Stimulated activated CD4-positive, alpha-beta T cell treated with anti-CD3 and anti-CD28 coated beads, Interleukin-12 subunit alpha, Interleukin-12 subunit beta, amount 100 ng/mL, for 4 hours (primary cell): Measurements from ENCODE around the gene SHANK1.

Experiments
- DNase-seq: peaks from one replicate; pipeline ENCODE4 v3.0.0-alpha.2; 2020

The SHANK1 gene

GRCh38 chr19:50710094-50710493, 9.5 kb downstream of the SHANK1 start:
- DNase-seq: no peak

- DNase-seq: no peak
Measured at GRCh38 chr19:50708179-50708879, 11.3 kb downstream of the SHANK1 start.

- no peak for DNase-seq
Measured at GRCh38 chr19:50706387-50706786, 13.2 kb downstream of the SHANK1 start.

GRCh38 chr19:50705422-50706019, 14.1 kb downstream of the SHANK1 start:
- DNase-seq: no peak

GRCh38 chr19:50703915-50704796, 15.4 kb downstream of the SHANK1 start:
- no peak for DNase-seq

- DNase-seq: no peak
Measured at GRCh38 chr19:50702871-50703829, 16.5 kb downstream of the SHANK1 start.

GRCh38 chr19:50702158-50702870, 17.3 kb downstream of the SHANK1 start:
- no peak for DNase-seq

- no peak for DNase-seq
Measured at GRCh38 chr19:50701367-50701985, 18.1 kb downstream of the SHANK1 start.

- no peak for DNase-seq
Measured at GRCh38 chr19:50697414-50698124, 22.0 kb downstream of the SHANK1 start.

GRCh38 chr19:50696094-50696483, 23.5 kb downstream of the SHANK1 start:
- DNase-seq: no peak

- peak; percentile 35 for DNase-seq
Measured at GRCh38 chr19:50695251-50696093, 24.1 kb downstream of the SHANK1 start.

GRCh38 chr19:50694815-50695145, 24.8 kb downstream of the SHANK1 start:
- no peak for DNase-seq

GRCh38 chr19:50693064-50693975, 26.3 kb downstream of the SHANK1 start:
- DNase-seq: no peak

- DNase-seq: no peak
Measured at GRCh38 chr19:50690439-50690838, 29.2 kb downstream of the SHANK1 start.

GRCh38 chr19:50688766-50689165, 30.8 kb downstream of the SHANK1 start:
- DNase-seq: no peak

- no peak for DNase-seq
Measured at GRCh38 chr19:50686310-50687032, 33.1 kb downstream of the SHANK1 start.

- peak; percentile 74 for DNase-seq
Measured at GRCh38 chr19:50679177-50680125, 40.2 kb downstream of the SHANK1 start.
